SK-N-MC (cell line): ENCODE data around the gene ATP9B.

Experiments
- DNase-seq: peaks from one replicate; pipeline ENCODE4 v3.0.0-alpha.2; 2011; ENCODE audit warnings: low read depth, low spot score
- H3K27ac ChIP-seq: fragments of 200-600 bp; sonication (generic); 2 replicates; pipeline ENCODE4 v1.5.1; 2016; ENCODE audit warnings: mixed run types
- H3K36me3 ChIP-seq: fragments of 200-600 bp; sonication (generic); 2 replicates; pipeline ENCODE4 v1.6.1; 2017; ENCODE audit warnings: antibody characterized with exemption, low read length, mixed read lengths; ENCODE audit not compliant: insufficient read depth
- H3K4me3 ChIP-seq: fragments of 200-600 bp; sonication (generic); 2 replicates; pipeline ENCODE4 v1.5.1; 2016
- H3K9ac ChIP-seq: fragments of 200-600 bp; sonication (generic); 2 replicates; pipeline ENCODE4 v1.8.0; 2017; ENCODE audit warnings: mixed run types, mixed read lengths; ENCODE audit not compliant: insufficient read length
- H3K9me3 ChIP-seq: fragments of 200-600 bp; sonication (generic); 2 replicates; pipeline ENCODE4 v1.6.1; 2017; ENCODE audit warnings: low read depth, mild to moderate bottlenecking, antibody characterized with exemption, low read length, moderate library complexity, mixed read lengths
- EZH2 ChIP-seq: fragments of 200-600 bp; sonication (generic); IDR thresholded peaks from one replicate; pipeline ENCODE4 v1.6.1; 2017; ENCODE audit warnings: antibody characterized with exemption
- FOXP2 ChIP-seq: optimal IDR thresholded peaks from 2 replicates; pipeline ENCODE3; 2011; ENCODE audit warnings: mild to moderate bottlenecking, moderate library complexity; ENCODE audit not compliant: insufficient read depth; ENCODE audit errors: extremely low read length, control extremely low read depth
- POLR2AphosphoS5 ChIP-seq: IDR thresholded peaks from 2 replicates; pipeline ENCODE4 v1.6.1; 2012; ENCODE audit warnings: mild to moderate bottlenecking, low read depth, low read length, borderline replicate concordance

The ATP9B gene

DNA sequence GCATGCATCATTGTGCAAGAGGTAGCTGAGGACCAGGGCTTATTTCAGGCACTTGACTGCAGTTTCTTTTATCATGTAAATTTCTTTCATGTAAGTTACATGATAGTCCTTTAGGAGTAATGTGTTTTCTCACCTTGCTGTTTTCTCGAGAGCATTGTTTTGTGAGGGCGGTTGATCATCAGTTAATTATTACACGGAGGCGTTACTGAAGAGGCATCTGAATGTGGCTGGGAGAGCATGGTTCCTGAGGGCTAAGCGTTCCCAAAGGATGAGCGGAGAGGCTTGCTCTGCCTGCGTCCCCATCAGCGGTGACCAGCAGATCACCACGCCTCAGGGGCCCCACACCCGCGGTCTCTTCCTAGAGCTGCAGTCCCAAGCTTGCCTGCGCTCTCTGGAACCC, 170.4 kb downstream of the ATP9B start:
- Histone ChIP-seq H3K27ac (no peak overlapping the region), H3K4me3 (no peak overlapping the region)
- no peak for DNase-seq

DNA sequence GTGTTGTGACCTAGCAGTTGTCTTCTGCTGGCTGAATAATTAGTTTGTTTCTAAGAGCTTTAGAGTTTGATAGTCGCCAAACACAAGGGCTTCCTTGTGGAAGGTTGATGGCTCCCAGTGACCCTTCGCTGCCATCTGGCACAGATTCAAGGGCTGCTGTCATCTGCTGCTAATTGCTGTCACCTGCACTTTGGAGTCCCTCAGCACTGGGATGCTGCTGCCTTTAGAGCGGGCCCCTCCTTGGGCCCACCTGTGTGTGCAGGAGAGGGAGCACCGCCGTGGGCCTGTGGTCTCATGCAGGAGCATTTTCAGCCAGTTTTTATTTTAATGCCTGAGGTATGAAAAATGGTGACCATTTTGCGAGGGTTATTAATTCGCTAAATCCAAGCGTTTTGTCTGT, 172.6 kb downstream of the ATP9B start:
- no peaks in the 10 kb centered on the region for H3K9me3 ChIP-seq

More for the DNA sequence above, 170.4 kb downstream of the ATP9B start:
- no peaks in the 10 kb centered on the region for H3K9me3 ChIP-seq
- H3K9ac ChIP-seq: no peak overlapping the region
- TF ChIP-seq EZH2 (no peak), POLR2AphosphoS5 (no peak), FOXP2 (no peak)
- no peaks in the 10 kb centered on the region for H3K36me3 ChIP-seq

DNA sequence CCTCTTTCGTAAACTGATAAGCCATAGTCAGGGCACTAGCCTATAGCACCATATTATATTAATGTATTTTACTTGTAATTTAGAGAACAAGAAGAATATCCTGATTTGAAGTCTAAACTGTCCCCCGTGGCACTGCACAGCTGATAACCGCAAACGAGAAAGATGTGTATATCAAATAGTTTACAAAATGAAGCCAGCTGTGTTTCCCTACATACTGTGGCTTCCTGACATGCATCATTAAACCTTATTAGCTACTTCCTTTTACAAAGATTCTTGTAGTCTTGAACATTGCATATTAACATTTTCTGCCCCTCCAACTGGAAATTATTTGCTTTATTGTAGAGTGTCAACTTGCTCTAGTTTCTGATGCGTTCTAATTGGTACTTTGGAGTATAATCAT, 173.1 kb downstream of the ATP9B start:
- H3K4me3 ChIP-seq: peak overlapping the region; percentile 47; the same call in 1 of the 2 replicates
- TF ChIP-seq FOXP2: peak; percentile 7
- peak; percentile 69; the same call in 1 of the 2 replicates for TF ChIP-seq POLR2AphosphoS5
- TF ChIP-seq EZH2: no peak
- H3K9me3 ChIP-seq: no peaks in the 10 kb centered on the region
- H3K9ac ChIP-seq: no peak overlapping the region
- no peaks in the 10 kb centered on the region for H3K36me3 ChIP-seq
- H3K27ac ChIP-seq: no peak overlapping the region
- peak; percentile 96 for DNase-seq

More for the DNA sequence above, 172.6 kb downstream of the ATP9B start:
- no peak for DNase-seq
- Histone ChIP-seq H3K27ac (no peak overlapping the region), H3K36me3 (no peaks in the 10 kb centered on the region), H3K4me3 (peak overlapping the region; percentile 47; the same call in 1 of the 2 replicates), H3K9ac (no peak overlapping the region)
- TF ChIP-seq EZH2: no peak
- TF ChIP-seq POLR2AphosphoS5: no peak
- no peak for TF ChIP-seq FOXP2

DNA sequence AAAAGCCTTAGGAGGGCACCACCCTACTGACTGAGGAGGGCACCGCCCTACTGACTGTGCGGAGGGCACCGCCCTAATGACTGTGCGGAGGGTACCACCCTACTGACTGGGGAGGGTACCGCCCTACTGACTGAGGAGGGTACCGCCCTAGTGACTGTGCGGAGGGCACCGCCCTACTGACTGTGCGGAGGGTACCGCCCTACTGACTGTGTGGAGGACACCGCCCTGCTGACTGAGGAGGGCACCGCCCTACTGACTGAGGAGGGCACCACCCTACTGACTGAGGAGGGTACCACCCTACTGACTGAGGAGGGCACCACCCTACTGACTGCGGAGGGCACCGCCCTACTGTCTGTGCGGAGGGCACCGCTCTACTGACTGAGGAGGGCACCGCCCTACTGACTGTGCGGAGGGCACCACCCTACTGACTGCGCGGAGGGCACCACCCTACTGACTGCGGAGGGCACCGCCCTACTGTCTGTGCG, 176.4 kb downstream of the ATP9B start:
- H3K36me3 ChIP-seq: no peaks in the 10 kb centered on the region
- TF ChIP-seq EZH2 (no peak), POLR2AphosphoS5 (no peak), FOXP2 (no peak)
- H3K4me3 ChIP-seq: peak overlapping the region; percentile 69
- no peaks in the 10 kb centered on the region for H3K9me3 ChIP-seq
- H3K9ac ChIP-seq: no peak overlapping the region
- DNase-seq: no peak
- no peak overlapping the region for H3K27ac ChIP-seq

DNA sequence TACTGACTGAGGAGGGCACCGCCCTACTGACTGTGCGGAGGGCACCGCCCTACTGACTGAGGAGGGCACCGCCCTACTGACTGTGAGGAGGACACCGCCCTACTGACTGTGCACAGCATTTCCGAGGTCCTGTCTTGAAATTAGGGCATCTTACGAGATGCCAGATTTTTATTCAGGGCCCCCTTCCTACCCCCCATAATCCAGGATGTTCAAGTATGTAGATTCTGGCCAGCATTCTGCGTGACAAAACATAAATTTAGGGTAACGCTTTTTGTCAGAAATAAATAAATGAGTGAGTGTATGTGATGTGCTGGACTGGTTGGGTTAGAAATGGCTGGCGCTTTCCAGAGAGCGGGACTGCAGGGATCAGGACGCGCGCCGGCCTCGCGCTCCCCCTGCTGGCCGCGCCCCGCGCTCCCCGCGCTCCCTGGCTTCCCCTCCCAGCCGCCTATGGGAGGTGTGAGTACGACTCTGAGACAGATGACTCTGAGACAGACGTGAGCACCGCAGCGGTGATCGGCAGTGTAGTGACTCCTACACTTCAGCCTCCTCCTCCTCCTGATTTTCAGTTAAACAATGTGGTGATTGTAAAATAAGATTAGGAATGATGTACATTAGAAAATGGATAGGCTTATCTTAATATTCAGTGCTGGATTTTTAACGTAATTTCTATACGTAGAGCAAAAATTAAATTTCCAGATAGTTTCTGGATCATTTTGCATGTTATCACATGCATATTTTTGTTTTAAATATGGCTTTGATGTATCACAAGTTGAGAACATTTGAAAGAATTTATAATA, 177.3 kb downstream of the ATP9B start:
- Histone ChIP-seq H3K9me3 (no peaks in the 10 kb centered on the region), H3K9ac (no peak overlapping the region), H3K27ac (no peak overlapping the region; the same call in 1 of the 2 replicates), H3K36me3 (no peaks in the 10 kb centered on the region), H3K4me3 (peak overlapping the region; percentile 74)
- TF ChIP-seq EZH2 (no peak), POLR2AphosphoS5 (no peak), FOXP2 (no peak)
- no peak for DNase-seq

DNA sequence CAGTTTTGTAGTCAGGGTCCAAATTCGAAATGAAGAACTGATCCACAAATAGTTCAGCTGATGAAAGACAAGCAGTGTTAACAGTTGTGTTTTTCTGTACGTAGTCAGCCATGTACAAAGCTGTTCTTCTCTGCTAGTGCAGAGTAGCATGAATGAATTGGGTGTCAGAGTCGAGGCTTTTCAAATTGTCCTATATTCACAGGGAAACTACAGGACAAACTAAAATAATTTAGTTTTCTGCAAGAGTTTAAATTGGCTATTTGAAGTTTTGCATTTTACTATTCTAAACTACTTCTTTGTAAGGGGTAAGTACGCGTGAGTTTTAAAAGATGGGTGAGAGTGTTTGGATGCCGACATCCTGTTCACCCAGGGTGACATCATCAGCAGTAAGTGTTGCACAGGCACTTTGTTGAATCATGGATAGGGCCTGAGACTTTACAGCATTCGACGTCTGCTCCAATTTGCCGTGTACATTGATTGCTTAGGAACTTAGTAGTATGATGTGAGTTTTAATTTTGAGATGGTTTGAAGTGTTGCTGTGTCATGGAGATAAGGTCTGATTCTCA, 179.4 kb downstream of the ATP9B start:
- no peak overlapping the region for H3K9ac ChIP-seq
- no peak for TF ChIP-seq FOXP2
- no peak for TF ChIP-seq EZH2
- no peak for TF ChIP-seq POLR2AphosphoS5
- no peak for DNase-seq
- H3K9me3 ChIP-seq: no peaks in the 10 kb centered on the region
- H3K27ac ChIP-seq: no peak overlapping the region
- H3K4me3 ChIP-seq: no peak overlapping the region
- H3K36me3 ChIP-seq: no peaks in the 10 kb centered on the region

DNA sequence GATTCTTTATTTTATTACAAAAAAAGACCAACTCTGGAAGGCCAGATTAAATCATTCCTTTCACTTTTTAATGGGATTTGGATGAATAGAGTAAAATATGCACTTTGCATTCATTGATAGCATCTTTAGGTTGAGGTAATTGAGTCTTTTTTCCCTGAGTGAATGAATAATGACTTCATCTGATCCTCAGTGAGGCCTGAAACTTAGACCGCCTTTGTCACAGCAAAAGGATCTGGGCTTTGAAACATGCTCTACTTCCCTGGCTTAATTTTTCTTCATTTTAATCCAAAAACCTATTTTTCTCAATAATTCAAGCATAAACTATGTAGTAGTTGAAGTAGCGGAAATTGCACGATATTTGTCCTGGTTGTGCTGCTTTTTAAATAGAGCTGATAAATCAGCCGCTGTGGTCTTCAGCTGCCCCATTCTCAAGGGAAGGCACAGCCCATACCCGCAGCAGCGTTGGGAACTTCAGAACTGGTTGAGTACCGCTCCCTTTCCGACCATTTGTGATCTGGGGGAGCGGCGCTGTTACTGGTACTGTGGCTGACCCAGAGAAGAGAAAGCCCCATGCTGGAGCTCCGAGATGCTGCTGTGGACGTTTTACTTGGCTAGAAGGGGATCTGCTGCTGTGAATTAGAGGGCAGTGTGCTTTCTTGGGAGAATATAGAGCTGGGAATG, 181.2 kb downstream of the ATP9B start:
- no peak for DNase-seq
- no peak overlapping the region for H3K9ac ChIP-seq
- no peaks in the 10 kb centered on the region for H3K9me3 ChIP-seq
- no peak overlapping the region for H3K27ac ChIP-seq
- no peaks in the 10 kb centered on the region for H3K36me3 ChIP-seq
- TF ChIP-seq POLR2AphosphoS5: no peak
- no peak for TF ChIP-seq EZH2
- TF ChIP-seq FOXP2: no peak
- H3K4me3 ChIP-seq: no peak overlapping the region

DNA sequence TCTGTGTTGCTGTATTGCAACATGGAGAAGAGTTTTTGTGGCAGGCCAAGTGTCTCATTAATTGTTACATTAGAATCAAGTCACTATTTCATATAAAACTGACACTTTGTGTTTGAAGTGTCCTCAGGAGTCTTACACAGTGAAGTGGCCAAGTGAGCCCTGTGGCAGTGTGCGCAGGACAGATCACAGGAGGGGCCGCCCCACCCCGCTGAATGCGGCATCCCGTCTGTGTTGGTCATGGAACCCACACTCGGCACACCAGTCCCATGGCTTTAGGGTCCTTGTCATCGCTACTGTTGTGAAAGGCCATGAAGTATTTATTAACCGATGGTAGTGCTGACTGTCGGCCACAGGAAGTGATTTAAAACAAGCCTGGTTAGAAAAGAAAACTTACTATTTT, 181.8 kb downstream of the ATP9B start:
- H3K9ac ChIP-seq: no peak overlapping the region
- no peak overlapping the region for H3K27ac ChIP-seq
- no peak overlapping the region for H3K4me3 ChIP-seq
- H3K9me3 ChIP-seq: no peaks in the 10 kb centered on the region
- TF ChIP-seq FOXP2: no peak
- no peak for DNase-seq
- H3K36me3 ChIP-seq: no peaks in the 10 kb centered on the region
